Progenitor cell of endocrine pancreas (in vitro differentiated cells): ENCODE data around the gene ADRA2C. TPM values are rescaled to one million over a fixed set of nuclear protein-coding genes. Genes with fewer than 3 reads are reported as not detected.

ENCODE experiments used
- DNase-seq: peaks from one replicate; pipeline ENCODE4 v3.0.0; 2021; ENCODE audit warnings: low spot score; ENCODE audit not compliant: unreplicated experiment
- H3K27ac Mint-ChIP-seq: 2 replicates; pipeline ENCODE4 v1.8.0; 2021; ENCODE audit warnings: mild to moderate bottlenecking, moderate library complexity, mixed read lengths
- H3K27me3 Mint-ChIP-seq: 2 replicates; pipeline ENCODE4 v1.8.0; 2021; ENCODE audit warnings: mixed read lengths
- H3K36me3 Mint-ChIP-seq: 2 replicates; pipeline ENCODE4 v1.8.0; 2022; ENCODE audit warnings: mixed read lengths; ENCODE audit not compliant: insufficient read depth
- H3K4me1 Mint-ChIP-seq: 2 replicates; pipeline ENCODE4 v1.8.0; 2021; ENCODE audit warnings: low read depth, mixed read lengths
- H3K4me3 Mint-ChIP-seq: 2 replicates; pipeline ENCODE4 v1.8.0; 2021; ENCODE audit warnings: low read depth, mild to moderate bottlenecking, moderate library complexity, mixed read lengths
- H3K9me3 Mint-ChIP-seq: 2 replicates; pipeline ENCODE4 v1.8.0; 2021; ENCODE audit warnings: low read depth, mixed read lengths
- total RNA-seq: library from RNA; stranded (reverse); gene quantifications from 2 replicates; pipeline ENCODE4 v1.2.1, GENCODE V29; 2021
- TF ChIP-seq, protein P1 (sequence below): fragments of 200-600 bp; sonication (generic); IDR thresholded peaks from one replicate; pipeline ENCODE4 v1.5.0; 2021; ENCODE audit warnings: antibody characterized with exemption, mild to moderate bottlenecking; ENCODE audit not compliant: unreplicated experiment

Gene ADRA2C
- total RNA-seq, 1 donor from 2014 or later = 3.0 TPM

GRCh38 chr4:3729188-3729881, 36.9 kb upstream of the ADRA2C start:
- no peak overlapping the region for H3K4me3 Mint-ChIP-seq
- H3K27me3 Mint-ChIP-seq = peaks cover 27% of the 10 kb centered on the region
- H3K27ac Mint-ChIP-seq = no peak overlapping the region
- no peaks in the 10 kb centered on the region for H3K9me3 Mint-ChIP-seq
- TF ChIP-seq, protein P1, sequence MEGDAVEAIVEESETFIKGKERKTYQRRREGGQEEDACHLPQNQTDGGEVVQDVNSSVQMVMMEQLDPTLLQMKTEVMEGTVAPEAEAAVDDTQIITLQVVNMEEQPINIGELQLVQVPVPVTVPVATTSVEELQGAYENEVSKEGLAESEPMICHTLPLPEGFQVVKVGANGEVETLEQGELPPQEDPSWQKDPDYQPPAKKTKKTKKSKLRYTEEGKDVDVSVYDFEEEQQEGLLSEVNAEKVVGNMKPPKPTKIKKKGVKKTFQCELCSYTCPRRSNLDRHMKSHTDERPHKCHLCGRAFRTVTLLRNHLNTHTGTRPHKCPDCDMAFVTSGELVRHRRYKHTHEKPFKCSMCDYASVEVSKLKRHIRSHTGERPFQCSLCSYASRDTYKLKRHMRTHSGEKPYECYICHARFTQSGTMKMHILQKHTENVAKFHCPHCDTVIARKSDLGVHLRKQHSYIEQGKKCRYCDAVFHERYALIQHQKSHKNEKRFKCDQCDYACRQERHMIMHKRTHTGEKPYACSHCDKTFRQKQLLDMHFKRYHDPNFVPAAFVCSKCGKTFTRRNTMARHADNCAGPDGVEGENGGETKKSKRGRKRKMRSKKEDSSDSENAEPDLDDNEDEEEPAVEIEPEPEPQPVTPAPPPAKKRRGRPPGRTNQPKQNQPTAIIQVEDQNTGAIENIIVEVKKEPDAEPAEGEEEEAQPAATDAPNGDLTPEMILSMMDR = no peak
- peaks cover 2% of the 10 kb centered on the region for H3K4me1 Mint-ChIP-seq
- DNase-seq = no peak
- no peaks in the 10 kb centered on the region for H3K36me3 Mint-ChIP-seq

- Mint-ChIP-seq H3K27me3 (peaks cover 22% of the 10 kb centered on the region), H3K27ac (no peak overlapping the region), H3K4me3 (no peak overlapping the region), H3K36me3 (no peaks in the 10 kb centered on the region), H3K9me3 (no peaks in the 10 kb centered on the region), H3K4me1 (no peaks in the 10 kb centered on the region)
- TF ChIP-seq, protein P1 = no peak
- no peak for DNase-seq
These were observed 36.3 kb upstream of the ADRA2C start for GRCh38 chr4:3729882-3730226.

DNA sequence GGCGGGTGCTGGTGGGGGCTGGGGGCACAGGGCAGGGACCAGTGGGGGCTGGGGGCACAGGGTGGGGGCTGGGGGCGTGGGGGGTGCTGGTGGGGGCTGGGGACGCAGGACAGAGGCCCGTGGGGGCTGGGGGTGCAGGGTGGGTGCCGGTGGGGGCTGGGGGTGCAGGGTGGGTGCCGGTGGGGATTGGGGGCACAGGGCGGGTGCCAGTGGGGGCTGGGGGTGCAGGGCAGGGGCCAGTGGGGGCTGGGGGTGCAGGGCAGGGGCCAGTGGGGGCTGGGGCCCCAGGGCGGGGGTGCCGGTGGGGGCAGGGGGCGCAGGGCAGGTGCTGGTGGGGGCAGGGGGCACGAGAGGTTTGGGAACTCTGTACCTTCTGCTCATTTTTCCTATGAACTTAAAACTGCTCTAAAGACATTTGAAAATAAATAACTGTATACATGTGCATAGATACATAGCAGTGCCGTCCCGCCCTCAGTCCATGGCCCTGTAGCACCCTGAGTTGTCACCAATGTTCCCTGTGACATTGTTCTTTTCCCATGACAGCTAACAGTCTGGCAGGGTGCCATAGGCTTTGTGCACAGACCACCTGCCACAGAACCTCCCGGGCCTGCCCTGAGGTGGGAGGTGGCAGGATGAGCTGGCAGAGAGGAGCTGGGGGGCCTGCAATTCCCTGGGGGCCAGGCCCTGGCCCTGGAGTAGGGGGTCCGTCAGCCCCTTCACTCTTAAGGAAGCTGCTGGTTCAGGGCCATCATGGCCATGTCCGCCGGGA, 35.6 kb upstream of the ADRA2C start:
- Mint-ChIP-seq H3K27ac (no peak overlapping the region), H3K36me3 (no peaks in the 10 kb centered on the region), H3K4me1 (no peaks in the 10 kb centered on the region), H3K9me3 (no peaks in the 10 kb centered on the region), H3K27me3 (peaks cover 18% of the 10 kb centered on the region), H3K4me3 (no peak overlapping the region)
- TF ChIP-seq, protein P1 = no peak
- no peak for DNase-seq

DNA sequence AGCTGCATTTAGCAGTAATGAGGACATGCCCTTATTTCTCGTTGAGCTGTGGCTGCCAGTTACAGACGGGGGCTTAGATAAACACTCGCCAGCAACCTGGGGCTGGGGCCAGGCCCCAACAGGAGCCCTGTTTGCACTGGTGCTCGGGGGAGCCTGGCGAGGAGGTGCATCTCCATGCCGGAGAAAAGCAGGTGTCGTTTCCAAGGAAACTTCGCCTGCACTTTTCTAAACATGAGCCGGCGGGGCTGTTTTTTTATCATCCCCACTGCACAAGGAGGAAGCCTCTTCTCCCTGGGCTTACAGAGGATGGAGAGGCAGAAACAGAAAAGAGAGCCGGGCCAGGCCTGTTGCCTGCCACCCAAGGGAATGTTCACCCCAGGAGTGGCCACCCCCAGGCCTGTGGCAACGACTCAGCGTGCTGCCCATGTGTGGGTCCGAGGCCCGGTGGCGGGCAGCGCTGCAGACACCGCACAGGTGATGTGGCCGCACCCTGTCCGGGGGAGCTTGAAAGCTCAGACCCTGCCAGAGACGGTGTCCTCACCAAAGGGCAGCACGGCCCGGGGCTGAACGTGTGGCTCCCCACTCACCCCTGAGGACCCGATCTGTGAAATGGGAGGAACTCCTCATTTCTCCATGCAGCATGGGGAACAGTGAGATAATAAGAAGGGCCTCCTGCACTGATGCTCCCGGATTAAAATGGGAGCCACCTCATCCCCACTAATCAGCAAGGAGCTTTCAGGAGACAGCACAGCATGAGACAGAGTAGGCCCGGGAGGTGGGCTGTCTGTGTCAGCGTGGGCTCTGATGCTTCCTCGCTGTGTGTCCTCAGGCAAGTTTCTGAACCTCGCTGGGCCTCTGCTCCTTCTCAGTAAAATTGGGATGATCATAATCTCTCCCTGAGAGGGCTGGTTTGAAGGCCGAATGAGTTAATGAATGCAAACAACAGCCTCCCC, 33.8 kb upstream of the ADRA2C start:
- H3K9me3 Mint-ChIP-seq = peaks cover 4% of the 10 kb centered on the region
- no peak for DNase-seq
- no peak overlapping the region for H3K4me3 Mint-ChIP-seq
- H3K27ac Mint-ChIP-seq = no peak overlapping the region
- peaks cover 27% of the 10 kb centered on the region for H3K27me3 Mint-ChIP-seq
- H3K36me3 Mint-ChIP-seq = no peaks in the 10 kb centered on the region
- no peaks in the 10 kb centered on the region for H3K4me1 Mint-ChIP-seq
- TF ChIP-seq, protein P1 = no peak

DNA sequence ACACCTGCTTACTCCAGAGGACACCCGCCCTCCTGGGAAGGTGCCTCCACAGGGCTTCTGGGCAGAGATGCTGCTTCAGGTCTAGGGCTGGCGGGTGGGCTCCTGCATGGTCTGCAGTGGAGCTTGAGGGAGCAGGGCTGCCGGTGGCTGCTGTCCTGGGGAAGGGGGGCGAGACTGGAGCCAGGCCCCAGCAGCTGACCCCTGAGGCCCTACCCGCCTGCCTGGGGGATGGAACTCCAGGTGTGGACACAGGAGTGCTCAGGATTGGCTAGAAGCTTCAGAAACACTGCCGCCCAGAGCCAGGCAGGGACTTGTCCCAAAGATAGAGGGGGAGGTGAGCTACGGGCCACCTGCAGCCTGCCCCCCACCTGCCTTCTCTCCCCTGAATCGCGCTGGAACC, 33.0 kb upstream of the ADRA2C start:
- H3K27me3 Mint-ChIP-seq = peaks cover 33% of the 10 kb centered on the region
- H3K27ac Mint-ChIP-seq = no peak overlapping the region
- no peaks in the 10 kb centered on the region for H3K36me3 Mint-ChIP-seq
- TF ChIP-seq, protein P1 = no peak
- H3K9me3 Mint-ChIP-seq = peaks cover 4% of the 10 kb centered on the region
- no peak overlapping the region for H3K4me3 Mint-ChIP-seq
- no peak for DNase-seq
- no peaks in the 10 kb centered on the region for H3K4me1 Mint-ChIP-seq
